ENCODE results near the gene OR4C13.

- TF ChIP-seq CTCF (IDR thresholded peaks at IDR 0.05): no peak
- TF ChIP-seq POLR2A (IDR thresholded peaks at IDR 0.05): no peak
These were observed at the start of gene OR4C13 for GRCh38 chr11:49952091-49952490.
